Measurements from ENCODE around the gene FOXL2. TPM values are rescaled to one million over a fixed set of nuclear protein-coding genes. Genes with fewer than 3 reads are reported as not detected.

Gene FOXL2
- not detected for total RNA-seq
- polyA plus RNA-seq, result 0.18 TPM
- long read RNA-seq, donor 1, result 0 reads
- long read RNA-seq, donor 2, result 0 reads
- long read RNA-seq, donor 3, result 0 reads
- long read RNA-seq, donor 4, result 0 reads
- long read RNA-seq, donor 5, result 0 reads
- long read RNA-seq, donor 6, result 0 reads
- long read RNA-seq, donor 7, partial matches to known transcripts, result 0 of 2 reads
- long read RNA-seq, donor 7, other reads (novel, unspliced or antisense), result 0 of 2 reads
- long read RNA-seq, donor 8, result 0 reads
- long read RNA-seq, donor 9, result 0 reads
- long read RNA-seq, donor 10, result 0 reads

DNA sequence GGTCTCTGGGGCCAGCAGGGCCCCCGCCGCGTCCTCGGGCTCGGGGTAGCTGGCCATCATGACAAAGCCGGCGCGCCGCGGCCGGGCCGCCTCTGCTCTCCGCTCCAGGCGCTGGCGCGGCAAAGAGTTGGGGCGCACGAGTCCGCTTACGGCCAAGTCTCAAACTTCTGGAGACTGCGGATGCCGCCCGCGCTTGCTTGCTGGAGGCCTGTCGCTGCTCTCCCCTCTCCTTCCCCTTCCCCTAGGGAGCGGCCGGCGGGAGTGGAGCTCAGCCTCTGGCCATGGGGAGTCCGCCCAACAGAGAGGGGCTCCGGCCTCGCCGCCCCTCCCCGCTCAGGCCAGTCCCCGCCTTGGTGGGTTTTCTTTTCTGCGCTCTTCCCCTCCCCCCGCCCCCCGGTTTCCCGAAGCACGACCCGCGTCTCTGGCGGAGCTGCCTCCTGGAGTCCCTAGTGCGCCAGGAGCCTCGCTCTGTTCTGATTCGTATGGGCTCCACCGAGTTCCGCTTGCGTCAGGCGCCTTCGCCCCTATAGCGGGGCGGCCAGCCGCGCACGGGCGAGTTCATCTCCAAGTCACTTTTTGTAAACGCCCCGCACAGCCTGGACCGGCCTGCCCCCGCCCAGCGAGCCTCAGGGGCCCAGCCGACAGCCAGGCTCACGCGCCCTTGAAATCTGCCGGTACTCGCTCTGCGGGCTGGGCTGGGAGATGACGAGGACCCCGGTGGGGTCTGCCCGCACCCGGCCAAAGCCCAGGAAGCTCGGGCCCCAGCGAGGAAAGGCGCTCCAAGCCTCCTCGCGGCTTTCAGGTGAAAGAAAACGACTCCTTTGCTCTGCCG, at the start of gene FOXL2, which contains the start of gene FOXL2NB:
TSS of gene FOXL2 (minus strand) at position 475 of the 832 bp plus-strand sequence. CDS start at position 60, 415 bp downstream.
TSS of gene FOXL2NB (plus strand) at position 555 of the 832 bp plus-strand sequence. CDS start at position 703, 148 bp downstream.
- peaks cover 17 to 24% of the 10 kb centered on the region in 2 donors for H3K4me1 ChIP-seq (ENCODE audit: control insufficient read depth in 2 of 2, insufficient read depth in 2 of 2, low read length in 2 of 2)
- DNase-seq (ENCODE audit: low read depth in 6 of 9, low spot score in 9 of 9), result no peak
- peaks cover 0 to 6% of the 10 kb centered on the region in 2 donors for H3K9me3 ChIP-seq (ENCODE audit: control insufficient read depth in 2 of 2, insufficient read depth in 1 of 2, low read length in 1 of 2)
- H3K36me3 ChIP-seq (ENCODE audit: control insufficient read depth in 2 of 2, insufficient read depth in 2 of 2, low read length in 1 of 2), result no peaks in the 10 kb centered on the region
- no peak within 1 kb of the TSS for H3K27ac ChIP-seq (ENCODE audit: low read depth in 1 of 2, low read length in 1 of 2)
- H3K4me3 ChIP-seq (ENCODE audit: low read length in 2 of 2), result peak within 1 kb of the TSS in 1 of 2 donors; percentile 28
- WGBS, result 2% methylated on average over 78 of the region's 78 CpGs
- peaks cover 72 to 99% of the 10 kb centered on the region in 2 donors for H3K27me3 ChIP-seq (ENCODE audit: control insufficient read depth in 2 of 2, insufficient read depth in 1 of 2, low read length in 1 of 2)

DNA sequence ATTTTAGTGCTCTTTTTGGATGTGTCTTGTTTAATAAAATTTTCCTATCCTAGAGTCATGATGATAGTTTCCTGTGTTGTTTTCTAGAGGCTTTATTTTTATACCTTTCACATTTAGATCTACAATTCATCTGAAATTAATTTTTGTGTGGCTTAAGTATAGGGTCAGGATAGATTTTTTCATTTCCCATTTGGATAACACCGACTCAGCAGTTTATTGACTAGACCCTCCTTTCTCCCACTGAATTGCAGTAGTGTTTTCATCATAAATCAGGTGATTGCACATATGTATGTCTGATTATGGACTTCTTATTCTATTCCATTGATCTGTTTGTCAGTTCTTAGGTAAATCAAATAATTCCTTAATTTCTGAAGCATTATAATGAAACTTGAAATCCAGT, 48.8 kb upstream of the FOXL2 start:
- no peak for DNase-seq (ENCODE audit: low read depth in 6 of 9, low spot score in 9 of 9)
- no peak overlapping the region for H3K27ac ChIP-seq (ENCODE audit: low read depth in 1 of 2, low read length in 1 of 2)
- no peaks in the 10 kb centered on the region for H3K4me1 ChIP-seq (ENCODE audit: control insufficient read depth in 2 of 2, insufficient read depth in 2 of 2, low read length in 2 of 2)
- no peaks in the 10 kb centered on the region for H3K9me3 ChIP-seq (ENCODE audit: control insufficient read depth in 2 of 2, insufficient read depth in 1 of 2, low read length in 1 of 2)
- 99% methylated on average over 1 of the region's 1 CpG for WGBS
- no peaks in the 10 kb centered on the region for H3K36me3 ChIP-seq (ENCODE audit: control insufficient read depth in 2 of 2, insufficient read depth in 2 of 2, low read length in 1 of 2)
- no peaks in the 10 kb centered on the region for H3K27me3 ChIP-seq (ENCODE audit: control insufficient read depth in 2 of 2, insufficient read depth in 1 of 2, low read length in 1 of 2)
- no peak overlapping the region for H3K4me3 ChIP-seq (ENCODE audit: low read length in 2 of 2)

DNA sequence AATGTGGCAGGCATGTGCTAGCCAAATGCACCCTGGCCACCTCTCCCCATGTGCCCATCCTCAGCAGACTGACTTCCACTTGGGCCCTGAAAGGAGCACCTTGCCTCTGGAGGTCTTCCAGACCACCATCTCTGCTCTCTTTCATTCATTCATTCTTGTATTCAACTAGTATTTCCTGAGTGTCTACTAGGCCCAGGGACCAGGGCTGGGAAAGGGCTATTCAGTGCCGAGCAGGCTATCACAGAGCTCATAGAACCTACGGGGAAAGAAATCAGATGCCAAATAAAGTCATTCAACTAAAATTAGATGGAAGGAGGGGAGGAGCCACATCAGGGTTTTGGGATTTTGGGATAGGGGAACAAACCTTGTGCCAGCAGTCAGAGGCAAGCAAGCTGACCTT, 40.2 kb upstream of the FOXL2 start:
- no peak overlapping the region for H3K4me3 ChIP-seq (ENCODE audit: low read length in 2 of 2)
- no peaks in the 10 kb centered on the region for H3K9me3 ChIP-seq (ENCODE audit: control insufficient read depth in 2 of 2, insufficient read depth in 1 of 2, low read length in 1 of 2)
- no peaks in the 10 kb centered on the region for H3K36me3 ChIP-seq (ENCODE audit: control insufficient read depth in 2 of 2, insufficient read depth in 2 of 2, low read length in 1 of 2)
- WGBS, result 96% methylated on average over 2 of the region's 2 CpGs
- H3K27me3 ChIP-seq (ENCODE audit: control insufficient read depth in 2 of 2, insufficient read depth in 1 of 2, low read length in 1 of 2), result no peaks in the 10 kb centered on the region
- H3K27ac ChIP-seq (ENCODE audit: low read depth in 1 of 2, low read length in 1 of 2), result no peak overlapping the region
- no peaks in the 10 kb centered on the region for H3K4me1 ChIP-seq (ENCODE audit: control insufficient read depth in 2 of 2, insufficient read depth in 2 of 2, low read length in 2 of 2)
- DNase-seq (ENCODE audit: low read depth in 6 of 9, low spot score in 9 of 9), result no peak

DNA sequence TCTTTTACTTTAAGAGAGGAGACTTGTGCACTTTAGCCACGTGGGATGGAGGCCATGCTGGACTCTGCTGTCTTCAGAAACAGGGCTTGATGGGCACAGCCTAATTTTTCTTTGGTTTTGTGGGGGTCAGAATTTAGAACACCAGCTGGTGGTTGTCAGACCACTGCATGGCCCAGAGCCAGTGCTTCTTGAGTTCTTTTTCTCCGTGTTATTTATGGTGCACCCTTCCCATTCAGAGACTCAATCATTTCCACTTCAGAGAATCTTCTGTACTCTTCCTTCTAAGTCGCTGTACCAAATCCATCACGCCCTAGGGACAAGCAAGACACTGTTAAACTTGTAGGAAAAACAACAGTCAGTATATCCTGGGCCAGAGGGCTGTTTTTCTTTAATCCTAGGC, 39.0 kb upstream of the FOXL2 start:
- no peaks in the 10 kb centered on the region for H3K9me3 ChIP-seq (ENCODE audit: control insufficient read depth in 2 of 2, insufficient read depth in 1 of 2, low read length in 1 of 2)
- DNase-seq (ENCODE audit: low read depth in 6 of 9, low spot score in 9 of 9), result no peak
- 85% methylated on average over 4 of the region's 4 CpGs for WGBS
- H3K4me1 ChIP-seq (ENCODE audit: control insufficient read depth in 2 of 2, insufficient read depth in 2 of 2, low read length in 2 of 2), result no peaks in the 10 kb centered on the region
- H3K4me3 ChIP-seq (ENCODE audit: low read length in 2 of 2), result no peak overlapping the region
- no peaks in the 10 kb centered on the region for H3K27me3 ChIP-seq (ENCODE audit: control insufficient read depth in 2 of 2, insufficient read depth in 1 of 2, low read length in 1 of 2)
- H3K27ac ChIP-seq (ENCODE audit: low read depth in 1 of 2, low read length in 1 of 2), result no peak overlapping the region
- no peaks in the 10 kb centered on the region for H3K36me3 ChIP-seq (ENCODE audit: control insufficient read depth in 2 of 2, insufficient read depth in 2 of 2, low read length in 1 of 2)

DNA sequence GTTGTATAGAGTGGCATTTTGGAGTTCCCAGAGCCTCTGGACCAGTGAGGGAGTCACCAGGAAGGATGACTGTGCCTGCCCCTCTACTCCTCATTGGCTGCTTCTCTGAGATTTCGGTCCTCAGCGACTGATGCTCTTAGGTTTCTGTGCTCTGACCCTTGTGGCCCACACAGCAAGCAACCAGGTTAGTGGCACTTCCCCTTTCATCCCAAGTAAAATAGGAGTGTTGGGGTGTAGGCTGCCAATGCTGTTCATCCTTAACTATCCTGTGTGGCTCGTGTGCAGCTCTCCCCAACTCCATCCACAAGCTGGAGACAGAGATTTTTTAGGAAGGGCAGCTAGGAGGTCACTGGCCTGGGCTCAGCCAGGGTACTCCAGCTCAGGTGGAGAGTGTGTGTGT, 37.9 kb upstream of the FOXL2 start:
- Histone ChIP-seq H3K4me1 (ENCODE audit: control insufficient read depth in 2 of 2, insufficient read depth in 2 of 2, low read length in 2 of 2) (no peaks in the 10 kb centered on the region), H3K9me3 (ENCODE audit: control insufficient read depth in 2 of 2, insufficient read depth in 1 of 2, low read length in 1 of 2) (no peaks in the 10 kb centered on the region), H3K4me3 (ENCODE audit: low read length in 2 of 2) (no peak overlapping the region), H3K27ac (ENCODE audit: low read depth in 1 of 2, low read length in 1 of 2) (no peak overlapping the region), H3K36me3 (ENCODE audit: control insufficient read depth in 2 of 2, insufficient read depth in 2 of 2, low read length in 1 of 2) (no peaks in the 10 kb centered on the region), H3K27me3 (ENCODE audit: control insufficient read depth in 2 of 2, insufficient read depth in 1 of 2, low read length in 1 of 2) (no peaks in the 10 kb centered on the region)
- WGBS, result 68% methylated on average over 3 of the region's 3 CpGs
- no peak for DNase-seq (ENCODE audit: low read depth in 6 of 9, low spot score in 9 of 9)

DNA sequence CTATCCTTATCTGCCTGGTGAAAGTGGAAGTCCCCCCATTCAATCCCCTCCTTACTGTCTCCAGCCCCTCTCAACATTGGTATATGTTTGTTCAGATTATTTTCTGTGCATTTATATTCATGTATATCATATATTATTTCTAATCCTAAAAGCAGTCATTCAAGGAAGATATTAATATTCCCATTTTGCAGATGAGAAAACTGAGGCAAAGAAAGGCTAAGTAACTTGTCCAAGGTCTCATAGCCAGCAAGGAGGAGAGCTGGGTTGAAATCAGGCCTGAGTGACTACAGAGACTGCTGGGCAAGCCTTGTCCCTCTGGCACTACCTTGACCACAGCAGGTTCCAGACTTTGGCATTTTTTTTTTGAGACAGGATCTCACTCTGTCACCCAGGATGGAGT, 29.1 kb upstream of the FOXL2 start:
- Histone ChIP-seq H3K4me1 (ENCODE audit: control insufficient read depth in 2 of 2, insufficient read depth in 2 of 2, low read length in 2 of 2) (no peaks in the 10 kb centered on the region), H3K36me3 (ENCODE audit: control insufficient read depth in 2 of 2, insufficient read depth in 2 of 2, low read length in 1 of 2) (no peaks in the 10 kb centered on the region), H3K27me3 (ENCODE audit: control insufficient read depth in 2 of 2, insufficient read depth in 1 of 2, low read length in 1 of 2) (no peaks in the 10 kb centered on the region), H3K9me3 (ENCODE audit: control insufficient read depth in 2 of 2, insufficient read depth in 1 of 2, low read length in 1 of 2) (no peaks in the 10 kb centered on the region), H3K27ac (ENCODE audit: low read depth in 1 of 2, low read length in 1 of 2) (no peak overlapping the region), H3K4me3 (ENCODE audit: low read length in 2 of 2) (no peak overlapping the region)
- DNase-seq (ENCODE audit: low read depth in 6 of 9, low spot score in 9 of 9), result no peak

DNA sequence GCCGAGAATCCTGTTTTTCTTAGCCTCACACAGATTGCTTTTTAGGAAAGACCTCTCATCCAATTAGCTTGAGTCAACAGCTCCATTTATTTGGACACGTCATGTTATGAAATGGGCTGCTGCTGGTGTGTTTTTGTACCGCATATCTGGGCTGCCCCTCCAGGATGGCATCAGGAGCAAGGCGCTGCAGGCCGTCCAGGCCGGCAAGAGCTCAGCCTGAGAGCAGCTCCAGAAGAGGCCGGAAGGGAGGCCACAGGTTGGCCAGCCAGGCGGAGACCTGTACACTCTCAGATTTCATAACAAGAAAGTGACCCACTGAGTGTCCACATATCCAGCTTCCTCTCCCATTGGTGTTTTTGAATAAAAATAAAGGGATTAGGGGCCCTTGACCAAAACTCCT, 28.4 kb upstream of the FOXL2 start:
- Histone ChIP-seq H3K36me3 (ENCODE audit: control insufficient read depth in 2 of 2, insufficient read depth in 2 of 2, low read length in 1 of 2) (no peaks in the 10 kb centered on the region), H3K27me3 (ENCODE audit: control insufficient read depth in 2 of 2, insufficient read depth in 1 of 2, low read length in 1 of 2) (no peaks in the 10 kb centered on the region), H3K4me1 (ENCODE audit: control insufficient read depth in 2 of 2, insufficient read depth in 2 of 2, low read length in 2 of 2) (no peaks in the 10 kb centered on the region), H3K27ac (ENCODE audit: low read depth in 1 of 2, low read length in 1 of 2) (no peak overlapping the region), H3K9me3 (ENCODE audit: control insufficient read depth in 2 of 2, insufficient read depth in 1 of 2, low read length in 1 of 2) (no peaks in the 10 kb centered on the region), H3K4me3 (ENCODE audit: low read length in 2 of 2) (no peak overlapping the region)
- 97% methylated on average over 8 of the region's 8 CpGs for WGBS
- DNase-seq (ENCODE audit: low read depth in 6 of 9, low spot score in 9 of 9), result no peak

DNA sequence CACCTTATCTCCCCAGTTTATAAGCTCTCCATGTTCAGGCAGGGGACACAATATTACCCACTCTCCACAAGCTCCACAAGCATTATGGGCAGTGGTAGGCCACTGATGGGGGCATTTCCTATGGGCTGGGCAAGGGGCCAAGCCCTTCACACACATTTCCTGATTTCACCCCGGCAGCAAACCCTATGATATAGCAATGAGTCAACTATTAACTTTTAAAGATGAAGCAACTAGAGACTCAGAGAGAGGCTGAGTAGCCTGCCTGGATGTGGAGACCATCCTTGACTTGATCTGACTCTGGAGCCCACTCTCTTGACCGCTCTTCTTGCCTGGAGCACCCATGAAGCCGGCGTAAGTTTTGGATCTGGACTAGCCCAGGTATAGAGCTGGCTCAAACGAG, 27.5 kb upstream of the FOXL2 start:
- 76% methylated on average over 5 of the region's 5 CpGs for WGBS
- Histone ChIP-seq H3K9me3 (ENCODE audit: control insufficient read depth in 2 of 2, insufficient read depth in 1 of 2, low read length in 1 of 2) (no peaks in the 10 kb centered on the region), H3K4me1 (ENCODE audit: control insufficient read depth in 2 of 2, insufficient read depth in 2 of 2, low read length in 2 of 2) (no peaks in the 10 kb centered on the region), H3K27me3 (ENCODE audit: control insufficient read depth in 2 of 2, insufficient read depth in 1 of 2, low read length in 1 of 2) (no peaks in the 10 kb centered on the region), H3K27ac (ENCODE audit: low read depth in 1 of 2, low read length in 1 of 2) (no peak overlapping the region), H3K36me3 (ENCODE audit: control insufficient read depth in 2 of 2, insufficient read depth in 2 of 2, low read length in 1 of 2) (no peaks in the 10 kb centered on the region), H3K4me3 (ENCODE audit: low read length in 2 of 2) (no peak overlapping the region)
- no peak for DNase-seq (ENCODE audit: low read depth in 6 of 9, low spot score in 9 of 9)

DNA sequence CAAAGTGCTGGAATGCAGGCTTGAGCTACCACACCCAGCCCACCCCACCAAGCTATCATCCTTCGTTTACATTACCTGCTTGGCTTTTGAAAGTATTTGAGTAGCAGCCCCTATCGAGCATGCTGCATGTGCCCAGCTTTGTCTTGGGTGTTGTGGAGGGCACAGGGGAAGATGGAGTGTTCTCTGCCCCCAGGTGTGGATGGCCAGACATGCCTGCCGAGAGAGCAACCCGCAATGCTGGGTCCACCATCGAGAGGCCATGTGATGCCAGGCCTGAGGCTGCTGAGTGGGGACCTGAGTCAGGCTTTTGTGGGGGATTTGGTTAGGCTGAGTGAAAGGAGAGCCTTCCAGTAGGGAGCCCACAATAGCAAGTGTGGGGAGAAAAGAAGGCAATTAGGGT, 26.0 kb upstream of the FOXL2 start:
- no peak for DNase-seq (ENCODE audit: low read depth in 6 of 9, low spot score in 9 of 9)
- Histone ChIP-seq H3K27me3 (ENCODE audit: control insufficient read depth in 2 of 2, insufficient read depth in 1 of 2, low read length in 1 of 2) (no peaks in the 10 kb centered on the region), H3K9me3 (ENCODE audit: control insufficient read depth in 2 of 2, insufficient read depth in 1 of 2, low read length in 1 of 2) (no peaks in the 10 kb centered on the region), H3K4me1 (ENCODE audit: control insufficient read depth in 2 of 2, insufficient read depth in 2 of 2, low read length in 2 of 2) (no peaks in the 10 kb centered on the region), H3K4me3 (ENCODE audit: low read length in 2 of 2) (no peak overlapping the region), H3K27ac (ENCODE audit: low read depth in 1 of 2, low read length in 1 of 2) (no peak overlapping the region), H3K36me3 (ENCODE audit: control insufficient read depth in 2 of 2, insufficient read depth in 2 of 2, low read length in 1 of 2) (no peaks in the 10 kb centered on the region)
- 95% methylated on average over 5 of the region's 5 CpGs for WGBS
